HG03378 (cell line): Measurements from ENCODE around the gene CNNM1.

Experiments used
- ATAC-seq: cut with Tn5 transposase; IDR thresholded peaks from one replicate; pipeline ENCODE4 v1.9.1; 2021; ENCODE audit warnings: mild to moderate bottlenecking, moderate library complexity; ENCODE audit not compliant: unreplicated experiment

CNNM1 gene

GRCh38 chr10:99370993-99371392 lies 41.8 kb downstream of the CNNM1 start:
- peak; percentile 89 for ATAC-seq

- ATAC-seq, result no peak
Measured at GRCh38 chr10:99372546-99373271, 43.6 kb downstream of the CNNM1 start.

- ATAC-seq, result no peak
Measured at GRCh38 chr10:99374526-99374925, 45.4 kb downstream of the CNNM1 start.

- ATAC-seq, result no peak
Measured at GRCh38 chr10:99374972-99375371, 45.8 kb downstream of the CNNM1 start.

- no peak for ATAC-seq
Measured at GRCh38 chr10:99375426-99375825, 46.3 kb downstream of the CNNM1 start.

- no peak for ATAC-seq
Measured at GRCh38 chr10:99382176-99382575, 53.0 kb downstream of the CNNM1 start.

GRCh38 chr10:99387071-99387470 lies 57.9 kb downstream of the CNNM1 start:
- ATAC-seq, result no peak

- ATAC-seq, result no peak
Measured at GRCh38 chr10:99387541-99387940, 58.4 kb downstream of the CNNM1 start.

- ATAC-seq, result no peak
Measured at GRCh38 chr10:99389729-99390480, 60.7 kb downstream of the CNNM1 start.

- ATAC-seq, result no peak
Measured at GRCh38 chr10:99391346-99391745, 62.2 kb downstream of the CNNM1 start.

- ATAC-seq, result no peak
Measured at GRCh38 chr10:99393036-99393435, 63.9 kb downstream of the CNNM1 start.

- ATAC-seq, result no peak
Measured at GRCh38 chr10:99393683-99394082, 64.5 kb downstream of the CNNM1 start.

GRCh38 chr10:99394256-99394655 lies 65.1 kb downstream of the CNNM1 start:
- ATAC-seq, result no peak

- no peak for ATAC-seq
Measured at GRCh38 chr10:99394761-99395386, 65.7 kb downstream of the CNNM1 start.

- ATAC-seq, result no peak
Measured at GRCh38 chr10:99395750-99396445, 66.7 kb downstream of the CNNM1 start.

- ATAC-seq, result no peak
Measured at GRCh38 chr10:99396471-99396870, 67.3 kb downstream of the CNNM1 start.

- ATAC-seq, result no peak
Measured at GRCh38 chr10:99399664-99400063, 70.5 kb downstream of the CNNM1 start.

GRCh38 chr10:99403674-99404073 lies 74.5 kb downstream of the CNNM1 start:
- ATAC-seq, result peak; percentile 46

- ATAC-seq, result no peak
Measured at GRCh38 chr10:99406149-99406548, 77.0 kb downstream of the CNNM1 start.

GRCh38 chr10:99410146-99410545 lies 81.0 kb downstream of the CNNM1 start:
- no peak for ATAC-seq

- no peak for ATAC-seq
Measured at GRCh38 chr10:99410876-99411275, 81.7 kb downstream of the CNNM1 start.
